Skeletal muscle tissue (tissue), 4 donors: Measurements from ENCODE around the gene PTGIS. TPM values are rescaled to one million over a fixed set of nuclear protein-coding genes. Genes with fewer than 3 reads are reported as not detected.
A peak's percentile ranks its signal among the peaks of the same experiment; 100 is the strongest.

Experiments
- H3K27ac ChIP-seq: one replicate; pipeline ENCODE4 v1.7.0; 2013; ENCODE audit warnings: mild to moderate bottlenecking, low read depth, low read length, inconsistent platforms
- H3K27me3 ChIP-seq, 3 donors: one replicate each; pipeline ENCODE4 v1.7.0; 2013; ENCODE audit warnings: low read length in 3 of 3; ENCODE audit not compliant: control insufficient read depth in 3 of 3, insufficient read depth in 3 of 3
- H3K36me3 ChIP-seq, 3 donors: one replicate each; pipeline ENCODE4 v1.7.0; 2013; ENCODE audit warnings: low read length in 3 of 3; ENCODE audit not compliant: control insufficient read depth in 3 of 3, insufficient read depth in 3 of 3
- H3K4me1 ChIP-seq, 3 donors: one replicate each; pipeline ENCODE4 v1.7.0; 2013; ENCODE audit warnings: low read length in 3 of 3, mild to moderate bottlenecking in 3 of 3; ENCODE audit not compliant: control insufficient read depth in 3 of 3, insufficient read depth in 3 of 3
- H3K4me3 ChIP-seq, 3 donors: one replicate each; pipeline ENCODE4 v1.7.0; 2013; ENCODE audit warnings: low read length in 3 of 3
- H3K9ac ChIP-seq, 3 donors: one replicate each; pipeline ENCODE4 v1.7.0; 2013; ENCODE audit warnings: low read length in 3 of 3, mild to moderate bottlenecking in 3 of 3, moderate library complexity in 2 of 3, low read depth in 1 of 3
- H3K9me3 ChIP-seq, 3 donors: one replicate each; pipeline ENCODE4 v1.7.0; 2013; ENCODE audit warnings: low read length in 3 of 3; ENCODE audit not compliant: control insufficient read depth in 3 of 3
- total RNA-seq: library from RNA; depleted of rRNA; stranded (reverse); fragments of >200 nt; gene quantifications from one replicate; pipeline ENCODE4 v1.2.3, GENCODE V29; 2014
- donor health status: Osteomylitis.

Gene PTGIS
- total RNA-seq, 1 donor from 2014 or later: 25.6 TPM

GRCh38 chr20:49489688-49490087, 78.2 kb downstream of the PTGIS start:
- H3K4me1 ChIP-seq: peaks cover 0 to under 1% (median 0%) of the 10 kb centered on the region in 3 donors
- H3K4me3 ChIP-seq: no peak overlapping the region
- no peaks in the 10 kb centered on the region for H3K36me3 ChIP-seq
- no peak overlapping the region for H3K27ac ChIP-seq
- no peak overlapping the region for H3K9ac ChIP-seq
- peaks cover 0 to 2% (median 0%) of the 10 kb centered on the region in 3 donors for H3K27me3 ChIP-seq
- no peaks in the 10 kb centered on the region for H3K9me3 ChIP-seq

GRCh38 chr20:49486064-49486463, 81.9 kb downstream of the PTGIS start:
- H3K36me3 ChIP-seq: peaks cover 0 to 5% (median 0%) of the 10 kb centered on the region in 3 donors
- H3K4me3 ChIP-seq: no peak overlapping the region
- H3K27me3 ChIP-seq: peaks cover 0 to 5% (median 2%) of the 10 kb centered on the region in 3 donors
- no peaks in the 10 kb centered on the region for H3K9me3 ChIP-seq
- no peak overlapping the region for H3K27ac ChIP-seq
- H3K4me1 ChIP-seq: peaks cover 6 to 19% (median 7%) of the 10 kb centered on the region in 3 donors
- no peak overlapping the region for H3K9ac ChIP-seq

GRCh38 chr20:49485563-49485962, 82.4 kb downstream of the PTGIS start:
- Histone ChIP-seq H3K9ac (no peak overlapping the region), H3K9me3 (no peaks in the 10 kb centered on the region), H3K36me3 (peaks cover 0 to 5% (median 0%) of the 10 kb centered on the region in 3 donors), H3K27me3 (peaks cover 0 to 5% (median 2%) of the 10 kb centered on the region in 3 donors), H3K27ac (no peak overlapping the region), H3K4me3 (no peak overlapping the region), H3K4me1 (peaks cover 6 to 19% (median 7%) of the 10 kb centered on the region in 3 donors)

GRCh38 chr20:49484180-49485140, 83.5 kb downstream of the PTGIS start:
- Histone ChIP-seq H3K4me1 (peaks cover 13 to 27% (median 13%) of the 10 kb centered on the region in 3 donors), H3K4me3 (peak overlapping the region; percentile 62 to 81 (median 76)), H3K9me3 (no peaks in the 10 kb centered on the region), H3K36me3 (peaks cover 0 to 5% (median 0%) of the 10 kb centered on the region in 3 donors), H3K27ac (no peak overlapping the region), H3K27me3 (peaks cover 0 to 5% (median 2%) of the 10 kb centered on the region in 3 donors), H3K9ac (peak overlapping the region in 1 of 3 donors; percentile 76)

- Histone ChIP-seq H3K4me3 (peak overlapping the region; percentile 58 to 77 (median 67)), H3K36me3 (peaks cover 0 to 5% (median 0%) of the 10 kb centered on the region in 3 donors), H3K27ac (no peak overlapping the region), H3K9ac (peak overlapping the region in 1 of 3 donors; percentile 71), H3K9me3 (no peaks in the 10 kb centered on the region), H3K27me3 (peaks cover 0 to 5% (median 2%) of the 10 kb centered on the region in 3 donors), H3K4me1 (peaks cover 13 to 30% (median 13%) of the 10 kb centered on the region in 3 donors)
These were observed 84.2 kb downstream of the PTGIS start for GRCh38 chr20:49483696-49484123.

GRCh38 chr20:49483018-49483695, 84.8 kb downstream of the PTGIS start:
- Histone ChIP-seq H3K9ac (peak overlapping the region in 1 of 3 donors; percentile 71), H3K9me3 (no peaks in the 10 kb centered on the region), H3K4me3 (peak overlapping the region; percentile 58 to 77 (median 67)), H3K27me3 (peaks cover 0 to 5% (median 2%) of the 10 kb centered on the region in 3 donors), H3K4me1 (peaks cover 13 to 30% (median 13%) of the 10 kb centered on the region in 3 donors), H3K27ac (no peak overlapping the region), H3K36me3 (peaks cover 0 to 5% (median 0%) of the 10 kb centered on the region in 3 donors)

GRCh38 chr20:49482621-49483017, 85.3 kb downstream of the PTGIS start, which contains the start of gene KCNB1:
Gene KCNB1, minus strand, starts transcription at chr20:49482668. Its CDS starts 188 bp downstream, at chr20:49482480.
- Histone ChIP-seq H3K36me3 (peaks cover 0 to 5% (median 0%) of the 10 kb centered on the region in 3 donors), H3K27me3 (peaks cover 0 to 5% (median 2%) of the 10 kb centered on the region in 3 donors), H3K9me3 (no peaks in the 10 kb centered on the region), H3K4me1 (peaks cover 13 to 30% (median 13%) of the 10 kb centered on the region in 3 donors), H3K4me3 (peak within 1 kb of the TSS; percentile 58 to 77 (median 67)), H3K27ac (no peak within 1 kb of the TSS), H3K9ac (peak within 1 kb of the TSS in 1 of 3 donors; percentile 71)

- peaks cover 0 to 5% (median 0%) of the 10 kb centered on the region in 3 donors for H3K36me3 ChIP-seq
- no peaks in the 10 kb centered on the region for H3K9me3 ChIP-seq
- H3K27me3 ChIP-seq: peaks cover 0 to 5% (median under 1%) of the 10 kb centered on the region in 3 donors
- no peak overlapping the region for H3K9ac ChIP-seq
- peaks cover 13 to 30% (median 13%) of the 10 kb centered on the region in 3 donors for H3K4me1 ChIP-seq
- H3K27ac ChIP-seq: no peak overlapping the region
- H3K4me3 ChIP-seq: no peak overlapping the region
These were observed 85.8 kb downstream of the PTGIS start for GRCh38 chr20:49482173-49482572.

- Histone ChIP-seq H3K4me1 (peaks cover 13 to 30% (median 13%) of the 10 kb centered on the region in 3 donors), H3K27me3 (peaks cover 0 to 5% (median 0%) of the 10 kb centered on the region in 3 donors), H3K4me3 (no peak overlapping the region), H3K36me3 (peaks cover 0 to 5% (median 0%) of the 10 kb centered on the region in 3 donors), H3K9ac (no peak overlapping the region), H3K27ac (no peak overlapping the region), H3K9me3 (no peaks in the 10 kb centered on the region)
These were observed 86.8 kb downstream of the PTGIS start for GRCh38 chr20:49481116-49481515.
